Amniotic epithelial cell (primary cell): Measurements from ENCODE around the gene LMO3.
A peak's percentile ranks its signal among the peaks of the same experiment; 100 is the strongest.

Source experiments
- DNase-seq: peaks from one replicate; pipeline ENCODE4 v3.0.0-alpha.2; 2010; ENCODE audit warnings: low read depth

The LMO3 gene

GRCh38 chr12:16600525-16600924 lies 5.4 kb downstream of the LMO3 start:
- no peak for DNase-seq

GRCh38 chr12:16599081-16599480 lies 6.9 kb downstream of the LMO3 start:
- DNase-seq, result no peak

- no peak for DNase-seq
These were observed 11.2 kb downstream of the LMO3 start for GRCh38 chr12:16594797-16595196.

GRCh38 chr12:16593546-16593945 lies 12.4 kb downstream of the LMO3 start:
- DNase-seq, result no peak

GRCh38 chr12:16590645-16591044 lies 15.3 kb downstream of the LMO3 start:
- DNase-seq, result no peak

- peak; percentile 78 for DNase-seq
These were observed 17.1 kb downstream of the LMO3 start for GRCh38 chr12:16588812-16589211.

GRCh38 chr12:16587514-16587913 lies 18.4 kb downstream of the LMO3 start:
- no peak for DNase-seq

- DNase-seq, result no peak
These were observed 18.9 kb downstream of the LMO3 start for GRCh38 chr12:16587110-16587453.

GRCh38 chr12:16586350-16587109 lies 19.4 kb downstream of the LMO3 start:
- peak; percentile 98 for DNase-seq

- no peak for DNase-seq
These were observed 20.2 kb downstream of the LMO3 start for GRCh38 chr12:16585781-16586180.

- DNase-seq, result peak; percentile 85
These were observed 21.8 kb downstream of the LMO3 start for GRCh38 chr12:16583969-16584745.

- DNase-seq, result peak; percentile 39
These were observed 24.5 kb downstream of the LMO3 start for GRCh38 chr12:16581416-16581815.

- no peak for DNase-seq
These were observed 26.9 kb downstream of the LMO3 start for GRCh38 chr12:16579041-16579440.

- peak; percentile 94 for DNase-seq
These were observed 32.4 kb downstream of the LMO3 start for GRCh38 chr12:16573398-16574077.

GRCh38 chr12:16568873-16569272 lies 37.1 kb downstream of the LMO3 start:
- DNase-seq, result no peak

- no peak for DNase-seq
These were observed 41.3 kb downstream of the LMO3 start for GRCh38 chr12:16564675-16565074.

GRCh38 chr12:16563504-16563903 lies 42.5 kb downstream of the LMO3 start:
- peak; percentile 46 for DNase-seq

- no peak for DNase-seq
These were observed 43.0 kb downstream of the LMO3 start for GRCh38 chr12:16562921-16563320.

GRCh38 chr12:16562435-16562834 lies 43.5 kb downstream of the LMO3 start:
- DNase-seq, result no peak

- DNase-seq, result no peak
These were observed 45.7 kb downstream of the LMO3 start for GRCh38 chr12:16560273-16560672.

GRCh38 chr12:16555630-16556029 lies 50.3 kb downstream of the LMO3 start:
- DNase-seq, result peak; percentile 98

- peak; percentile 85 for DNase-seq
These were observed 52.5 kb downstream of the LMO3 start for GRCh38 chr12:16553457-16553856.

- DNase-seq, result no peak
These were observed 53.7 kb downstream of the LMO3 start for GRCh38 chr12:16552301-16552700.
